Activated naive CD4-positive, alpha-beta T cell (primary cell): Measurements from ENCODE around the gene SDK2.
"Not testable (repeated sequence)": the region's sequence is repeated elsewhere in the genome, so short reads cannot be mapped to it uniquely, and the experiment has no call there.

Source experiments
- DNase-seq, 4 experiments: peaks; one replicate each; lab custom pipeline; 2025; lab: John Stamatoyannopoulos, UW

The SDK2 gene

GRCh38 chr17:73342050-73342522 lies 302.2 kb downstream of the SDK2 start:
- DNase-seq = no peak

- no peak for DNase-seq
Measured at GRCh38 chr17:73341350-73342049, 302.7 kb downstream of the SDK2 start.

- no peak for DNase-seq
Measured at GRCh38 chr17:73340093-73340596, 304.1 kb downstream of the SDK2 start.

GRCh38 chr17:73338566-73339197 lies 305.6 kb downstream of the SDK2 start:
- DNase-seq = no peak

- DNase-seq = no peak
Measured at GRCh38 chr17:73338050-73338521, 306.2 kb downstream of the SDK2 start.

- DNase-seq = no peak
Measured at GRCh38 chr17:73337330-73337710, 306.9 kb downstream of the SDK2 start.

- DNase-seq = no peak
Measured at GRCh38 chr17:73336408-73337329, 307.6 kb downstream of the SDK2 start.

GRCh38 chr17:73335591-73336407 lies 308.4 kb downstream of the SDK2 start:
- DNase-seq = no peak

- DNase-seq = no peak
Measured at GRCh38 chr17:73334771-73335513, 309.3 kb downstream of the SDK2 start.

- not testable (repeated sequence) for DNase-seq
Measured at GRCh38 chr17:73333445-73333844, 310.8 kb downstream of the SDK2 start.

- no peak for DNase-seq
Measured at GRCh38 chr17:73331060-73331459, 313.2 kb downstream of the SDK2 start.

GRCh38 chr17:73327676-73328075 lies 316.6 kb downstream of the SDK2 start:
- DNase-seq = no peak

- no peak for DNase-seq
Measured at GRCh38 chr17:73325527-73325842, 318.8 kb downstream of the SDK2 start.

GRCh38 chr17:73324711-73325526 lies 319.3 kb downstream of the SDK2 start:
- DNase-seq = no peak

GRCh38 chr17:73324160-73324475 lies 320.1 kb downstream of the SDK2 start:
- no peak for DNase-seq

GRCh38 chr17:73323409-73324159 lies 320.7 kb downstream of the SDK2 start:
- no peak for DNase-seq

- DNase-seq = no peak
Measured at GRCh38 chr17:73320601-73321264, 323.5 kb downstream of the SDK2 start.

GRCh38 chr17:73319766-73320165 lies 324.5 kb downstream of the SDK2 start:
- DNase-seq = no peak

GRCh38 chr17:73318836-73319235 lies 325.4 kb downstream of the SDK2 start:
- DNase-seq = no peak
